ENCODE measurements around the gene IL1RAP.

Gene IL1RAP

GRCh38 chr3:190543671-190544070 lies 29.8 kb downstream of the IL1RAP start:
- no peak for DNase-seq

DNA sequence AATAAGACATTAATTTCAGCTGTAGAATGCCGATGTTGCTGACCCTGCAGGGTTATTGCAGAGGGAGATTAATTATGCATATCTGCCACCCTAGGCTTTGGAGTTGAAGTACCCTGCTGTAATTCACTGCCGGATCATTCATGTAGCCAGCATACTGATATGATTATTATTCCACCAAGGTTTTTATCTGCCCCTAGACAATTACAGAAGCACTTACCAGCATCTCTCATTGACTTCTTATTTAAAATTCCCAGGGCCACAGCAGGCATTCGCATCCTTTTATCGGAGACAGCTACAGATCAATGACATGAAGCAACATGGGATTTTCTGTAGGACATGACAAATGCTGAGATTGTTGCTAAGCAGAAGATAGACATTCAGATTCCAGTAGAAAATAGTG lies 31.3 kb downstream of the IL1RAP start:
- DNase-seq: no peak

DNA sequence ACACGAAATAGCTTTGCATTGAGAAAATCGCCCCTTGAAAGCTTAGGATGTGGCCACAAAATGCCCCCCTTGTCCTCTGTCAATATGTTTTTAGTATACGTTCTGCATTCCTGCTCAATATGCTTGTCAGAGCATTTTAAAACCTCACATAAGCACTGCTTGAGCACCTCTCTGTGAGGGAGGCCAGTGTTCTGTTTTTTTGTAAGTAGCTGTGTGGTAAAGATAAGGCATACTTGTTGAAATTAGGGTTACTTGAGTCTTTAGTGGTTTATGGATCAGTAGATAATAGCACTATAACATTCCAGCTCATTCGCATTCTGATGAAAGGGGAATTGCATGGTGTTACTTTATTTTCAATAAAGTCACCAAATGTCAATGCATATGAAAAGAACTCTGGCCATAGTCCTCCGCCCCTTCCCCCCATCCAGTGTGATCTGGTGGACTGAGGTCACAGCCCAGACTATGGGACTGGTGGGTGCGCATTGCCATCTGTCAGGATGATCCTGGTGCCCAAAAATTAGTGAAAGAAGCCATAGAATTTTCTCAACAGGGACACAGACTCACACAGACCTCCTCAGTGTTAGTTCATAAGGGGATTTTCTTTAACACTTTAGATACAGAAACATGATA lies 33.1 kb downstream of the IL1RAP start:
- no peak for DNase-seq

GRCh38 chr3:190548031-190548656 lies 34.3 kb downstream of the IL1RAP start:
- DNase-seq: no peak

- no peak for DNase-seq
Measured at GRCh38 chr3:190552021-190552420, 38.1 kb downstream of the IL1RAP start.

DNA sequence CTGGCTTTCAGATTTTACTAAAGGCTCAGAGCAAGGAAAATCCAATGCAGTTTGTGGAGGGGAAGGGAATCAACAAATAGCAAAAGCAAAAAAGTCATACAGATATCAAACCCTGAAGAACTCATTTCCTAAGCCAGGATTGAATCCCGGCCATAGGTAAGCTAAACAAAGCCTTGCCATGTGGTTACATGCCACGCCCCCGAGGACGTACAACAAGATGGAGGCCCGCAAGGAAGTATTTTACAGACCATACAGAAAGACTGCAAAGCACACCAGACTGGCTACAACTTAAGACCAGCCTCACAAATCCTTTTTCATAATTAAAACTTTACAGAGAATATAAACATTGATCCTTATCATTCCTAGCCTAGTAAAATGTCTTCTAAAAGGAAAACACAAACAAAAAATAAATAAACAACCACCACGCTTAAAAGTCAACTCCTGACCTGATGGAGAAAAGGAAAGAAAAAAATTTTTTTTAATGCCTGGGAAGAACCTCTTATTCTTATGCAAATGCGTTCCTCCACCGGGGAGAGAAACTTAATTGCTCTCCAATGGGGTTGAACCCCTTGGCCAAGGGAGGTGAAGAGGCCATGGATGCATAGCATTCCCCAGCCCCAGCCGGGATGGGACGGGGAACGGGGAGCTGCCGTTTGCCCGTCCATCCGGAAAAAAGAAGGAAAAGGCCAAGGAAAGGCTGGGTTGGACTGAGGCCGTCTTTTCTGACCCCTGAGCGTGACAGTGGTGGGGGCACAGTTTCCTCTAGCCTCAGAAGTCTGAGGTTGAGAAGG lies 39.3 kb downstream of the IL1RAP start:
- DNase-seq: no peak

DNA sequence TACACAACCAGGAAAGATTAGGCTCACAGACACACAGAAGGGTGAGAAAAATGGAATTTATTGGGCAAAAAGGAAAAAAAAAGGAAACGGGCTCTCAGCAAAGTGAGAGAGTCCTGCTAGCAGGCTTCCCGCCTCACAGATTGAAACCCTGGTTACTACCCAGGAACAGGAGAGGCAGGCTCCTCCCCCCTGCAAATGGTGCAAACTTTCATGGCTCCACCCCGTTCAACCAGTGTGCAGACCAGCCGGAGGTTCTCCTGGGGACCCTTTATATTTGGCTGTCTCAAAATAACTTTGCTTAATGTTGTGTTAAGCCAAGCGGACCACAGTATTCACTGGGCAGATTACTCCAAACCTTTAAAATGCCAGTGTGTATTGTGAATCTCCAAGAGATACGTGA lies 40.3 kb downstream of the IL1RAP start:
- no peak for DNase-seq

- DNase-seq: no peak
Measured at GRCh38 chr3:190556351-190556750, 42.5 kb downstream of the IL1RAP start.

- DNase-seq: no peak
Measured at GRCh38 chr3:190557296-190557695, 43.4 kb downstream of the IL1RAP start.

- no peak for DNase-seq
Measured at GRCh38 chr3:190558316-190558715, 44.4 kb downstream of the IL1RAP start.

GRCh38 chr3:190558796-190559195 lies 44.9 kb downstream of the IL1RAP start:
- DNase-seq: no peak

- DNase-seq: no peak
Measured at GRCh38 chr3:190560013-190560895, 46.4 kb downstream of the IL1RAP start.

DNA sequence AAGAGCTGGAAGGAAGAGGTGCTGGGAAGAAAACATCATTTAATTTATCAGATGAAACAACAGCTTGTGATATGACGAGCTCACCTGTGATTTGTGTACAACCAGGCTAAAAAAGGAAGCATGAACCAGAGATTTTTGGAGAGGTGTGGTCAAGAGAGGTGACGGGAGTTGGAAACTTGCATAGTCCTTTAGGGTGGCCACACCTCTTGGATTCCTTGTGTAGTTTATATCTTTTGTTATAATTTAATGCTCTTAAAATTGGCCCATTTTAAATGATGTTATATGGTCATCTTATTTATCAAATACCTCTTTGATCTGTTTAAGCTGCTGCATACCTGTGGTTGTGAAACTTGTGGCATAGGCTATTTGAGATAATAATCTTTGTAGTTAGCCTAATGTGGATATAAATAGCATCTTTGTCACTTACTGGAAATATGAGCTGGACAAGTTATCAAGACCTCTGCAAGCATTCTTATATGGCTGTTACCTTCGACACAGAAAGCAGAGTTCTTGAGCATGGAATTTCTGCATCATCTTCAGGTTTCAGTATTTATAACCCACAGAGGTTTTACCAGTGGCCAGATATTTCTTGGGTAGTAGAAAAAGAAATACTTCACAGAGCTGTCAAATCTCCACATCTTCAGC lies 49.1 kb downstream of the IL1RAP start:
- DNase-seq: no peak

GRCh38 chr3:190564175-190564574 lies 50.3 kb downstream of the IL1RAP start:
- no peak for DNase-seq

GRCh38 chr3:190566043-190566933 lies 52.4 kb downstream of the IL1RAP start:
- DNase-seq: no peak

DNA sequence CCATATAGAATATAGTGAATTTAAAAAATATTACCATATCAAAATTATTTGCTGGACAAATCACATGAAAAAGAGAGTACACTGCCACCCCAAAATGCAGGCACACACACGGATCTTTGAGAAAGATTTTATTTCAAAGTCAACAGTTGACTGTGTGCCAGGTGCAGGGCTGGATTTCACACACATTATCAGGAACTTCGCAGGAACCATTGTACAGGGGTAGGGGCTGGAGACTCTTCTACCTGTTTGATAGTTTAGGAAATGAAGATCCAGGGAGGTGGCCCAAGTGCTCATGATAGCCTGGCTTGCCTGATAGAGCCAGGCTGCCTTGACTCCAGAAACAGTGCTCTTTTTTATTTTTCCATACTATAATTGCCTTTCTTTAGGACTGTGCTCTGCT lies 54.2 kb downstream of the IL1RAP start:
- DNase-seq: no peak

DNA sequence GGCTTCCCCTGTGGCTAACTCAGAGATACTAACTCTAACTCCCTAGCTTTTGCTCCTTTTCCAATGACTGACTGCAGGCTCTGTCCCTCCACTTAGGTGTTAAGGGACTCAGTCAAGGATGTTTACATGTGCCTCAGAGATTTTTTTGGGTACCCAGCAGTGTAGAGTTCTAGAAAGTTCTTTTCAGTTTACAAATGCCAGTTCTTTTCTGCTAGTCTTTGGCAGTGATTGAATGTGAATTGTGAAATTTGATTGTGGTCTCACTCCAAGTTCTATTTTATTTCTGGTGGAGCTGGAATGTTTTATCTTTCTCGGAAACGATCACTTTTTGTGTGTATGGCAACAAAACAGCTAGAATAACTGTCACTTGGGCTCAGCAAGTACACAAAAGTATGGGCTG lies 60.6 kb downstream of the IL1RAP start:
- no peak for DNase-seq

- no peak for DNase-seq
Measured at GRCh38 chr3:190575437-190576185, 61.7 kb downstream of the IL1RAP start.

GRCh38 chr3:190577225-190577624 lies 63.3 kb downstream of the IL1RAP start:
- no peak for DNase-seq

GRCh38 chr3:190579514-190580137 lies 65.7 kb downstream of the IL1RAP start:
- DNase-seq: no peak

All from SHP77 treated with DMSO at 0.1 percent for 48 hours (cell line).